HG03565 (cell line): ENCODE data around the gene GABRA5.
"Not testable (repeated sequence)": the region's sequence is repeated elsewhere in the genome, so short reads cannot be mapped to it uniquely, and the experiment has no call there.

Source experiments
- ATAC-seq: cut with Tn5 transposase; IDR thresholded peaks from one replicate; pipeline ENCODE4 v1.9.1; 2021; ENCODE audit warnings: mild to moderate bottlenecking, moderate library complexity; ENCODE audit not compliant: unreplicated experiment

The GABRA5 gene

GRCh38 chr15:26875476-26875850, 8.6 kb downstream of the GABRA5 start:
- ATAC-seq, result no peak

- ATAC-seq, result no peak
These were observed 11.0 kb downstream of the GABRA5 start for GRCh38 chr15:26877831-26878230.

GRCh38 chr15:26879706-26880105, 12.8 kb downstream of the GABRA5 start:
- no peak for ATAC-seq

GRCh38 chr15:26882112-26882511, 15.2 kb downstream of the GABRA5 start:
- no peak for ATAC-seq

- ATAC-seq, result no peak
These were observed 15.9 kb downstream of the GABRA5 start for GRCh38 chr15:26882616-26883365.

- no peak for ATAC-seq
These were observed 16.6 kb downstream of the GABRA5 start for GRCh38 chr15:26883466-26883865.

- no peak for ATAC-seq
These were observed 19.7 kb downstream of the GABRA5 start for GRCh38 chr15:26886566-26886965.

GRCh38 chr15:26887926-26888666, 21.2 kb downstream of the GABRA5 start:
- ATAC-seq, result no peak

- no peak for ATAC-seq
These were observed 21.9 kb downstream of the GABRA5 start for GRCh38 chr15:26888761-26889160.

- ATAC-seq, result no peak
These were observed 22.5 kb downstream of the GABRA5 start for GRCh38 chr15:26889298-26889898.

- no peak for ATAC-seq
These were observed 23.6 kb downstream of the GABRA5 start for GRCh38 chr15:26890451-26890850.

GRCh38 chr15:26890988-26891387, 24.1 kb downstream of the GABRA5 start:
- no peak for ATAC-seq

- no peak for ATAC-seq
These were observed 24.8 kb downstream of the GABRA5 start for GRCh38 chr15:26891448-26892181.

GRCh38 chr15:26892182-26892518, 25.3 kb downstream of the GABRA5 start:
- ATAC-seq, result no peak

- no peak for ATAC-seq
These were observed 25.8 kb downstream of the GABRA5 start for GRCh38 chr15:26892678-26893077.

- ATAC-seq, result no peak
These were observed 26.6 kb downstream of the GABRA5 start for GRCh38 chr15:26893351-26894065.

- no peak for ATAC-seq
These were observed 27.3 kb downstream of the GABRA5 start for GRCh38 chr15:26894181-26894580.

- not testable (repeated sequence) for ATAC-seq
These were observed 28.5 kb downstream of the GABRA5 start for GRCh38 chr15:26895346-26895745.

- no peak for ATAC-seq
These were observed 32.8 kb downstream of the GABRA5 start for GRCh38 chr15:26899658-26900057.

GRCh38 chr15:26901041-26901440, 34.2 kb downstream of the GABRA5 start:
- no peak for ATAC-seq

GRCh38 chr15:26910715-26911114, 43.9 kb downstream of the GABRA5 start:
- ATAC-seq, result no peak
